C4-2B (cell line): ENCODE data around the gene NCAPH2.

Experiments
- ZFX ChIP-seq: fragments of 450-650 bp; IDR thresholded peaks from 2 replicates; pipeline ENCODE4 v1.6.1; 2017
- TF ChIP-seq, protein P1 (sequence below): fragments of 450-650 bp; conservative IDR thresholded peaks from 2 replicates; pipeline ENCODE4 v1.5.1; 2017; ENCODE audit warnings: mild to moderate bottlenecking

DNA sequence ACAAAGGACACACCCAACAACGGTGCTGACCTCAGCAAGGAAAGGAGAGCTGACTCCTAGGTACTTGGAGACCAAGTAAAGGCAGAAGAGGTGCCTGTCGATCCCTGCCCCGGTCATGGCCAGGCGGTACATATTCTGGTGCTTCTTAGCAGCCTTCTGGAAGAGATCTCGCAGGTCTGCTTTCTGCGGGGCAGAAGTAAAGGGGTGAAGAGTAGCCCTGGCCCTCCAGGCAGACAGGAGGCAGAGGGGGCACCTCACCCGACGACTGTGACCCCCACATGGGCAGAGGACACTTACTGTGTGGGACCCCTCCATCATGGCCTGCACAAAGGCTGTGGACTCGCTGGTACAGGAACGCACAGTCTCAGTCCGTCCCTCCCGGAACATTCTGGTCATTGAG, 62.8 kb downstream of the NCAPH2 start:
- TF ChIP-seq, protein P1, sequence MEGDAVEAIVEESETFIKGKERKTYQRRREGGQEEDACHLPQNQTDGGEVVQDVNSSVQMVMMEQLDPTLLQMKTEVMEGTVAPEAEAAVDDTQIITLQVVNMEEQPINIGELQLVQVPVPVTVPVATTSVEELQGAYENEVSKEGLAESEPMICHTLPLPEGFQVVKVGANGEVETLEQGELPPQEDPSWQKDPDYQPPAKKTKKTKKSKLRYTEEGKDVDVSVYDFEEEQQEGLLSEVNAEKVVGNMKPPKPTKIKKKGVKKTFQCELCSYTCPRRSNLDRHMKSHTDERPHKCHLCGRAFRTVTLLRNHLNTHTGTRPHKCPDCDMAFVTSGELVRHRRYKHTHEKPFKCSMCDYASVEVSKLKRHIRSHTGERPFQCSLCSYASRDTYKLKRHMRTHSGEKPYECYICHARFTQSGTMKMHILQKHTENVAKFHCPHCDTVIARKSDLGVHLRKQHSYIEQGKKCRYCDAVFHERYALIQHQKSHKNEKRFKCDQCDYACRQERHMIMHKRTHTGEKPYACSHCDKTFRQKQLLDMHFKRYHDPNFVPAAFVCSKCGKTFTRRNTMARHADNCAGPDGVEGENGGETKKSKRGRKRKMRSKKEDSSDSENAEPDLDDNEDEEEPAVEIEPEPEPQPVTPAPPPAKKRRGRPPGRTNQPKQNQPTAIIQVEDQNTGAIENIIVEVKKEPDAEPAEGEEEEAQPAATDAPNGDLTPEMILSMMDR, result no peak
- TF ChIP-seq ZFX, result no peak
